ENCODE results near the gene MRPL2.
"Not testable (repeated sequence)": the region's sequence is repeated elsewhere in the genome, so short reads cannot be mapped to it uniquely, and the experiment has no call there.

Gene MRPL2

GRCh38 chr6:43082806-43083655 lies 23.8 kb upstream of the MRPL2 start:
- Histone ChIP-seq H3K4me3 (ENCODE audit: low read depth, low read length, poor library complexity, severe bottlenecking) (no peak overlapping the region), H2AFZ (ENCODE audit: low read length) (no peak overlapping the region), H3K27me3 (ENCODE audit: insufficient read depth, low read length) (no peaks in the 10 kb centered on the region), H3K36me3 (ENCODE audit: insufficient read depth, low read length) (no peaks in the 10 kb centered on the region), H3K79me2 (ENCODE audit: insufficient read depth, low read length) (no peaks in the 10 kb centered on the region), H3K9me2 (ENCODE audit: low read depth, low read length) (no peaks in the 10 kb centered on the region), H3K4me1 (ENCODE audit: insufficient read depth, low read length, severe bottlenecking) (no peaks in the 10 kb centered on the region), H3K9me3 (ENCODE audit: low read length) (no peaks in the 10 kb centered on the region), H3K4me2 (ENCODE audit: low read length) (no peak overlapping the region), H4K20me1 (ENCODE audit: insufficient read depth, low read length) (no peaks in the 10 kb centered on the region), H3K27ac (ENCODE audit: low read depth, low read length, poor library complexity, severe bottlenecking) (no peak overlapping the region), H3F3A (ENCODE audit: insufficient read depth, low read length) (no peaks in the 10 kb centered on the region), H3K9ac (ENCODE audit: low read length) (no peak overlapping the region)
- TF ChIP-seq CTCF (IDR thresholded peaks at IDR 0.05; ENCODE audit: low read length) (no peak), EZH2 (IDR thresholded peaks at IDR 0.05; ENCODE audit: borderline replicate concordance, low read length) (no peak)

DNA sequence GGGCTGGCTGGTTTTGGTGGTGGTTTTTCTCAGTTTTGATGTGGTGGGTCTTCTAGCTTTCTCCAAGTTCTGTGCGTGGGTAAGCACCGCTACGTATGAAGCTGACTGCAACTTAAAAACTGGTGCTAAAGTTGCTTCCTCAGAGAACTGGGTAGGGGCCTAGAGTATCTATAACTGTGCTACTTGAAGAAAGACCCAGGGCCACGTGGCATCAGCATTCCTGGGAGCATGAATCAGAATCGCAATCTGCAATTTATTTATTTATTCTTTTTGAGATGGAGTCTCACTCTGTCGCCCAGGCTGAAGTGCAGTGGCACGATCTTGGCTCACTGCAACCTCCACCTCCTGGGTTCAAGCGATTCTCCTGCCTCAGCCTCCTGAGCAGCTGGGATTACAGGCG lies 22.7 kb upstream of the MRPL2 start:
- not testable (repeated sequence) for H3F3A ChIP-seq (ENCODE audit: insufficient read depth, low read length); H3K4me2 ChIP-seq (ENCODE audit: low read length); H4K20me1 ChIP-seq (ENCODE audit: insufficient read depth, low read length)

GRCh38 chr6:43081043-43081442 lies 21.8 kb upstream of the MRPL2 start:
- Histone ChIP-seq H3K9ac (ENCODE audit: low read length) (no peak overlapping the region), H3K79me2 (ENCODE audit: insufficient read depth, low read length) (no peaks in the 10 kb centered on the region), H3K9me2 (ENCODE audit: low read depth, low read length) (no peaks in the 10 kb centered on the region), H3K9me3 (ENCODE audit: low read length) (no peaks in the 10 kb centered on the region), H3K4me2 (ENCODE audit: low read length) (no peak overlapping the region), H4K20me1 (ENCODE audit: insufficient read depth, low read length) (no peaks in the 10 kb centered on the region), H2AFZ (ENCODE audit: low read length) (no peak overlapping the region), H3K4me3 (ENCODE audit: low read depth, low read length, poor library complexity, severe bottlenecking) (no peak overlapping the region), H3K27me3 (ENCODE audit: insufficient read depth, low read length) (no peaks in the 10 kb centered on the region), H3F3A (ENCODE audit: insufficient read depth, low read length) (no peaks in the 10 kb centered on the region), H3K4me1 (ENCODE audit: insufficient read depth, low read length, severe bottlenecking) (peaks cover 8% of the 10 kb centered on the region), H3K36me3 (ENCODE audit: insufficient read depth, low read length) (no peaks in the 10 kb centered on the region), H3K27ac (ENCODE audit: low read depth, low read length, poor library complexity, severe bottlenecking) (no peak overlapping the region)
- TF ChIP-seq EZH2 (IDR thresholded peaks at IDR 0.05; ENCODE audit: borderline replicate concordance, low read length) (no peak), CTCF (IDR thresholded peaks at IDR 0.05; ENCODE audit: low read length) (no peak)

More for the DNA sequence above, 22.7 kb upstream of the MRPL2 start:
- H3K9me3 ChIP-seq (ENCODE audit: low read length); H3K27me3 ChIP-seq (ENCODE audit: insufficient read depth, low read length); H3K4me1 ChIP-seq (ENCODE audit: insufficient read depth, low read length, severe bottlenecking); H3K79me2 ChIP-seq (ENCODE audit: insufficient read depth, low read length); H3K9ac ChIP-seq (ENCODE audit: low read length); H3K9me2 ChIP-seq (ENCODE audit: low read depth, low read length); H3K4me3 ChIP-seq (ENCODE audit: low read depth, low read length, poor library complexity, severe bottlenecking); H3K36me3 ChIP-seq (ENCODE audit: insufficient read depth, low read length); H3K27ac ChIP-seq (ENCODE audit: low read depth, low read length, poor library complexity, severe bottlenecking); H2AFZ ChIP-seq (ENCODE audit: low read length): not testable (repeated sequence)

DNA sequence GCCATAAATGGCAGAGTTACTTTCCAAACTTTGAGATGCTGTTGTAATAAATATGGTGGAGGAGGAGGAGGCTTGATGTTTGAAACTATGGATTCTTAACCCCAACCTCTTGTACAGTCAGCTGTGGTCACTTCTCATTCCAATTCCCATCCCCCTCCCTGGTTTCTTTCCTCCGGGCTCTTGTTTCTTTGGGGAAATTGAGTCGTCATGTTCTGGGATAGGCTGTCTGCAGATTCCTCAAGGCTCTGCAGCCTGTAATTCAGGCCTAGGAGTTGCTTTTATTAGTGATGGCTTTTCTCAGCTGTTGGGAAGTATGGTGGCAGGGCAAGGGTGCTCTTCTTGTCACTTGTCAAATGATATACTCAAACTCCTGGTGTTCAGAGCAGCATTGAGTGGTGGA lies 19.5 kb upstream of the MRPL2 start:
- no peaks in the 10 kb centered on the region for H3K9me3 ChIP-seq (ENCODE audit: low read length)
- no peaks in the 10 kb centered on the region for H3K79me2 ChIP-seq (ENCODE audit: insufficient read depth, low read length)
- H3K4me3 ChIP-seq (ENCODE audit: low read depth, low read length, poor library complexity, severe bottlenecking): no peak overlapping the region
- peaks cover 8% of the 10 kb centered on the region for H3K4me1 ChIP-seq (ENCODE audit: insufficient read depth, low read length, severe bottlenecking)
- no peak overlapping the region for H3K4me2 ChIP-seq (ENCODE audit: low read length)
- TF ChIP-seq EZH2 (IDR thresholded peaks at IDR 0.05; ENCODE audit: borderline replicate concordance, low read length) (no peak), CTCF (IDR thresholded peaks at IDR 0.05; ENCODE audit: low read length) (no peak)
- H3K9ac ChIP-seq (ENCODE audit: low read length): no peak overlapping the region
- H3K27me3 ChIP-seq (ENCODE audit: insufficient read depth, low read length): no peaks in the 10 kb centered on the region
- H2AFZ ChIP-seq (ENCODE audit: low read length): no peak overlapping the region
- H3K27ac ChIP-seq (ENCODE audit: low read depth, low read length, poor library complexity, severe bottlenecking): no peak overlapping the region
- no peaks in the 10 kb centered on the region for H3K9me2 ChIP-seq (ENCODE audit: low read depth, low read length)
- H3K36me3 ChIP-seq (ENCODE audit: insufficient read depth, low read length): no peaks in the 10 kb centered on the region
- H3F3A ChIP-seq (ENCODE audit: insufficient read depth, low read length): no peaks in the 10 kb centered on the region
- H4K20me1 ChIP-seq (ENCODE audit: insufficient read depth, low read length): no peaks in the 10 kb centered on the region
